OCI-LY3 (cell line): Measurements from ENCODE around the gene AFDN.

Experiments used
- H2AFZ ChIP-seq: fragments of 200-600, 300-600 bp; shearing (Covaris generic); 2 replicates; pipeline ENCODE4 v1.6.0; 2014; ENCODE audit warnings: antibody characterized with exemption, low read depth, low read length
- H3K27ac ChIP-seq: fragments of 200-600, 300-600 bp; sonication (generic); 2 replicates; pipeline ENCODE4 v1.5.1; 2014; ENCODE audit warnings: mild to moderate bottlenecking, low read length, moderate library complexity, mixed read lengths
- H3K27me3 ChIP-seq: fragments of 200-600, 300-600 bp; sonication (generic); 2 replicates; pipeline ENCODE4 v1.6.1; 2014; ENCODE audit warnings: low read depth, low read length, mixed read lengths
- H3K36me3 ChIP-seq: fragments of 200-600, 300-600 bp; sonication (generic); replicated peaks from 2 replicates; pipeline ENCODE3; 2014; ENCODE audit warnings: low read depth, low read length, mixed read lengths
- H3K4me1 ChIP-seq: fragments of 300-600, 200-600 bp; sonication (generic); 2 replicates; pipeline ENCODE4 v1.6.1; 2014; ENCODE audit warnings: low read length, mixed read lengths
- H3K4me2 ChIP-seq: fragments of 200-600, 300-600 bp; sonication (generic); 2 replicates; pipeline ENCODE4 v1.6.1; 2014; ENCODE audit warnings: low read length, mixed read lengths
- H3K4me3 ChIP-seq: fragments of 300-600, 200-600 bp; sonication (generic); 2 replicates; pipeline ENCODE4 v1.5.1; 2014; ENCODE audit warnings: antibody characterized with exemption, mild to moderate bottlenecking, low read length, moderate library complexity
- H3K79me2 ChIP-seq: fragments of 300-600, 200-600 bp; shearing (Covaris generic); 2 replicates; pipeline ENCODE4 v1.6.1; 2014; ENCODE audit warnings: mild to moderate bottlenecking, low read length, mixed read lengths
- H3K9ac ChIP-seq: fragments of 300-600, 200-600 bp; shearing (Covaris generic); 2 replicates; pipeline ENCODE4 v1.6.0; 2014; ENCODE audit warnings: mild to moderate bottlenecking, low read length, moderate library complexity
- H3K9me3 ChIP-seq: fragments of 200-600, 300-600 bp; shearing (Covaris generic); 2 replicates; pipeline ENCODE4 v1.6.1; 2014; ENCODE audit warnings: low read length, mixed read lengths; ENCODE audit not compliant: insufficient read depth
- H4K20me1 ChIP-seq: fragments of 200-600, 300-600 bp; sonication (generic); 2 replicates; pipeline ENCODE4 v1.6.1; 2016; ENCODE audit warnings: low read length, mixed read lengths; ENCODE audit not compliant: insufficient read depth
- CTCF ChIP-seq: fragments of 200-600, 300-600 bp; sonication (generic); IDR thresholded peaks from 2 replicates; pipeline ENCODE4 v1.5.1; 2014; ENCODE audit warnings: antibody characterized with exemption, low read length, low read depth
- EZH2phosphoT487 ChIP-seq: fragments of 200-600 bp; shearing (Covaris generic); IDR thresholded peaks from 2 replicates; pipeline ENCODE4 v1.6.1; 2018; ENCODE audit warnings: antibody characterized with exemption, mixed run types, low read depth

AFDN gene

GRCh38 chr6:167796192-167796981 lies 30.3 kb upstream of the AFDN start:
- Histone ChIP-seq H3K4me2 (peak overlapping the region; percentile 96), H3K36me3 (peaks cover 13% of the 10 kb centered on the region), H3K9me3 (peaks cover 3% of the 10 kb centered on the region; the same call in 1 of the 2 replicates), H3K9ac (peak overlapping the region; percentile 60), H3K27ac (no peak overlapping the region), H3K27me3 (no peaks in the 10 kb centered on the region), H3K4me1 (peaks cover 40% of the 10 kb centered on the region), H4K20me1 (no peaks in the 10 kb centered on the region), H2AFZ (0 out of 2 replicates have a peak overlapping the region, but pooled peaks have one; percentile 22), H3K4me3 (peak overlapping the region; percentile 78), H3K79me2 (no peaks in the 10 kb centered on the region)
- no peak for TF ChIP-seq CTCF
- no peak for TF ChIP-seq EZH2phosphoT487

- H3K9me3 ChIP-seq, result peaks cover 3% of the 10 kb centered on the region; the same call in 1 of the 2 replicates
- peak overlapping the region; percentile 78 for H3K4me3 ChIP-seq
- H3K27me3 ChIP-seq, result no peaks in the 10 kb centered on the region
- peaks cover 35% of the 10 kb centered on the region for H3K4me1 ChIP-seq
- no peaks in the 10 kb centered on the region for H4K20me1 ChIP-seq
- H3K27ac ChIP-seq, result no peak overlapping the region
- no peak overlapping the region for H2AFZ ChIP-seq
- H3K36me3 ChIP-seq, result peaks cover 13% of the 10 kb centered on the region
- no peak for TF ChIP-seq CTCF
- TF ChIP-seq EZH2phosphoT487, result no peak
- no peaks in the 10 kb centered on the region for H3K79me2 ChIP-seq
- H3K4me2 ChIP-seq, result peak overlapping the region; percentile 96
- peak overlapping the region; percentile 60 for H3K9ac ChIP-seq
Measured at GRCh38 chr6:167797011-167797471, 29.7 kb upstream of the AFDN start.

GRCh38 chr6:167797476-167798265 lies 29.0 kb upstream of the AFDN start:
- Histone ChIP-seq H2AFZ (no peak overlapping the region), H3K4me3 (no peak overlapping the region), H3K27me3 (no peaks in the 10 kb centered on the region), H3K4me1 (peaks cover 28% of the 10 kb centered on the region), H3K9ac (no peak overlapping the region), H3K36me3 (peaks cover 13% of the 10 kb centered on the region), H3K4me2 (no peak overlapping the region), H3K79me2 (no peaks in the 10 kb centered on the region), H4K20me1 (no peaks in the 10 kb centered on the region), H3K9me3 (peaks cover 3% of the 10 kb centered on the region; the same call in 1 of the 2 replicates), H3K27ac (no peak overlapping the region)
- TF ChIP-seq EZH2phosphoT487, result no peak
- no peak for TF ChIP-seq CTCF

- H4K20me1 ChIP-seq, result no peaks in the 10 kb centered on the region
- H3K79me2 ChIP-seq, result no peaks in the 10 kb centered on the region
- no peak overlapping the region for H3K4me2 ChIP-seq
- no peak overlapping the region for H2AFZ ChIP-seq
- no peak overlapping the region for H3K9ac ChIP-seq
- H3K4me3 ChIP-seq, result no peak overlapping the region
- H3K9me3 ChIP-seq, result peaks cover 3% of the 10 kb centered on the region; the same call in 1 of the 2 replicates
- H3K27ac ChIP-seq, result no peak overlapping the region
- H3K36me3 ChIP-seq, result peaks cover 8% of the 10 kb centered on the region
- no peaks in the 10 kb centered on the region for H3K27me3 ChIP-seq
- TF ChIP-seq EZH2phosphoT487 (no peak), CTCF (no peak)
- H3K4me1 ChIP-seq, result peaks cover 21% of the 10 kb centered on the region
Measured at GRCh38 chr6:167798453-167798852, 28.3 kb upstream of the AFDN start.
